ENCODE data around the gene KCNQ4.

DNA sequence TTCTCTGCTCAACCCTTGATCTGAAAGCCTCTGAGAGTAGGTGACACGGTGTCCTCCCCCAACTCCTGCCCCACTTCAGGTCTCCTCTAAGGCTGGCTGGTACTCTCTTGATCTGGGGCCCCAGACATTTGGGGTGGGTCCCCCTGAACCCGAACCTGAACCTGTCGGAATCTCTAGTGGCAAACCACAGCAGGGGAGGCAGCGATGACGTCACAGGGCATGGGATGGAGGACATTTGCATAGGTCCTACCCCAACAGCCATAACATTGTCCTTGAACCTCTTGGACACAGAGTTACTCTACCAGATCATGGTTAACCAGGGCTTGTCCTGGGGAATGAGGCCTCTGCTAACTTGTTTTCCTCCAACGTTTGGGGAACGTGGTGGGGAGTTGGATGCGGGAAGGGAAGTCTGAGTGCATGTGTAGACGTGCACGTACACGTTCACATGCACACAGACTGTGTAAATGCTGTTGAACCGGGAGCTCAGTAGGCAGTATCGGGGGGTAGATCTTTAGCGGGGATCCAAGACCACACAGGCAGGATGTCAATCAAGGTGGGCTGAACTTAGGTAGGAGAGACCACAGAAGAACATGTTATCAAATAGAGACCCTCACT lies 46.2 kb downstream of the KCNQ4 start:
- TF ChIP-seq POLR2A (IDR thresholded peaks at IDR 0.05) (no peak), POLR2AphosphoS5 (IDR thresholded peaks at IDR 0.05) (no peak), EP300 (IDR thresholded peaks at IDR 0.05) (no peak)
- TF ChIP-seq, protein P1, sequence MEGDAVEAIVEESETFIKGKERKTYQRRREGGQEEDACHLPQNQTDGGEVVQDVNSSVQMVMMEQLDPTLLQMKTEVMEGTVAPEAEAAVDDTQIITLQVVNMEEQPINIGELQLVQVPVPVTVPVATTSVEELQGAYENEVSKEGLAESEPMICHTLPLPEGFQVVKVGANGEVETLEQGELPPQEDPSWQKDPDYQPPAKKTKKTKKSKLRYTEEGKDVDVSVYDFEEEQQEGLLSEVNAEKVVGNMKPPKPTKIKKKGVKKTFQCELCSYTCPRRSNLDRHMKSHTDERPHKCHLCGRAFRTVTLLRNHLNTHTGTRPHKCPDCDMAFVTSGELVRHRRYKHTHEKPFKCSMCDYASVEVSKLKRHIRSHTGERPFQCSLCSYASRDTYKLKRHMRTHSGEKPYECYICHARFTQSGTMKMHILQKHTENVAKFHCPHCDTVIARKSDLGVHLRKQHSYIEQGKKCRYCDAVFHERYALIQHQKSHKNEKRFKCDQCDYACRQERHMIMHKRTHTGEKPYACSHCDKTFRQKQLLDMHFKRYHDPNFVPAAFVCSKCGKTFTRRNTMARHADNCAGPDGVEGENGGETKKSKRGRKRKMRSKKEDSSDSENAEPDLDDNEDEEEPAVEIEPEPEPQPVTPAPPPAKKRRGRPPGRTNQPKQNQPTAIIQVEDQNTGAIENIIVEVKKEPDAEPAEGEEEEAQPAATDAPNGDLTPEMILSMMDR (IDR thresholded peaks at IDR 0.05), result no peak
